GM12872 (cell line): ENCODE measurements around the gene ARHGAP15.

ENCODE experiments used
- TF ChIP-seq, protein P1 (sequence below): IDR thresholded peaks from 3 replicates; pipeline ENCODE4 v1.5.1; 2011; ENCODE audit warnings: low read depth, mild to moderate bottlenecking, low read length, moderate library complexity; ENCODE audit not compliant: insufficient read depth

ARHGAP15 gene

DNA sequence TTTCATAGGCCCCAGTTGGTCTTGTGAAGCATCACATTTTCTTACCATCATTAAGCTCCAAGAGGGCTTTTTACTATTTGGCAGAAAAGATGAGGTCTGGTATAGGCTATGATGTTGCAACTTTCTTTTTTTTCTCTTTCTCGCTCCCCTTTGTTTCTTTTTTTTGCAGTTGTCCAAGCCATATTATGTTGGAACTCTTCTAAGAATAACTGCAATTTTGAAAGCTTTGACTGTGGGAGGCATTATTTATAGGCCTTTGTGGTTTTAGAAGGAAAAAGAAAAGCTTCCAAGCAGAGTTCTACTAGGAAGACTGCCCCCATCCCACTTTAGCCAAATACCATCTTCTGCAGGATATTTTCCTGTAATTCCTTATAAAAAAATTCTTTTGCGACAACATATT lies 571.6 kb downstream of the ARHGAP15 start:
- TF ChIP-seq, protein P1, sequence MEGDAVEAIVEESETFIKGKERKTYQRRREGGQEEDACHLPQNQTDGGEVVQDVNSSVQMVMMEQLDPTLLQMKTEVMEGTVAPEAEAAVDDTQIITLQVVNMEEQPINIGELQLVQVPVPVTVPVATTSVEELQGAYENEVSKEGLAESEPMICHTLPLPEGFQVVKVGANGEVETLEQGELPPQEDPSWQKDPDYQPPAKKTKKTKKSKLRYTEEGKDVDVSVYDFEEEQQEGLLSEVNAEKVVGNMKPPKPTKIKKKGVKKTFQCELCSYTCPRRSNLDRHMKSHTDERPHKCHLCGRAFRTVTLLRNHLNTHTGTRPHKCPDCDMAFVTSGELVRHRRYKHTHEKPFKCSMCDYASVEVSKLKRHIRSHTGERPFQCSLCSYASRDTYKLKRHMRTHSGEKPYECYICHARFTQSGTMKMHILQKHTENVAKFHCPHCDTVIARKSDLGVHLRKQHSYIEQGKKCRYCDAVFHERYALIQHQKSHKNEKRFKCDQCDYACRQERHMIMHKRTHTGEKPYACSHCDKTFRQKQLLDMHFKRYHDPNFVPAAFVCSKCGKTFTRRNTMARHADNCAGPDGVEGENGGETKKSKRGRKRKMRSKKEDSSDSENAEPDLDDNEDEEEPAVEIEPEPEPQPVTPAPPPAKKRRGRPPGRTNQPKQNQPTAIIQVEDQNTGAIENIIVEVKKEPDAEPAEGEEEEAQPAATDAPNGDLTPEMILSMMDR, result no peak

DNA sequence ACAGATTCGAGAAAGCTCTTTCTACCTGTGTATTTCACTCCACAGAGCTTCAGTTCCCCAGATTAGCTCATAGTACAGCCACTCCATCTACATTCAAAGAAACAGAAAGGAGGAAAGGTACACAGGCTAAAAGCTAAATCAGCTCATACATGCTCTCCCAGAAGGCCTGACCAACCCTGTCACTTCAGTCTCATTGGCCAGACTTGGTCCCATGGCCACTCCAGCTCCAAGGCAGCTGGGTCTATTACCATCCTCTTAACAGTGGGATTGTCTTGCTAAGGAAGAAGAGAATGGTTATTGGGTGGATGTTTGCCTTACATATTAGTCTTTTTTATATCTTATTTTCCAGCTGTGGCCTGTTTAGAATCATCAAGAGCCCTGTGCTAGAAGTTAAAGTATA lies 572.6 kb downstream of the ARHGAP15 start:
- TF ChIP-seq, protein P1, result no peak

DNA sequence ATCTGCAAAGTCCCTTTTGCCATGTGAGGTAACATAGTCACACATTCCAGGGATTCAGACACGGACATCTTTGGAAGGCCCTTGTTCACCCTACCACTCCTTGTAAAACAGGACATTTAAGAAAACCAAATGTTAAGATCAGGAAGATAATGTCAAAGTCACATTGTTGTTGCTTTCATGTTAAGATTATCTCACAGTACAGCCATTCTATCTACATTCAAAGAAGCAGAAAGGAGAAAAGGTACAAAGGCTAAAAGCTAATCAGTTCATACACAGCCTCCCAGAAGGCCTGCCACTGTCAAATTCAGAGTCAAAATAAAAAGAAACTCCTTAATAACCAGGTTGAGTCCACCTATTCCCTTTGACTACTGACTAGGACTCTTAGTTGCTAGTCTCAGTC lies 573.7 kb downstream of the ARHGAP15 start:
- TF ChIP-seq, protein P1, result no peak

GRCh38 chr2:143704451-143705106 lies 575.4 kb downstream of the ARHGAP15 start:
- TF ChIP-seq, protein P1, result no peak

- TF ChIP-seq, protein P1, result no peak
Measured at GRCh38 chr2:143705108-143705707, 576.0 kb downstream of the ARHGAP15 start.

GRCh38 chr2:143706354-143706753 lies 577.1 kb downstream of the ARHGAP15 start:
- TF ChIP-seq, protein P1, result no peak

- TF ChIP-seq, protein P1, result no peak
Measured at GRCh38 chr2:143708682-143709081, 579.5 kb downstream of the ARHGAP15 start.
